ENCODE results near the gene TPD52L1.

Gene TPD52L1

GRCh38 chr6:125212377-125212776, 58.8 kb downstream of the TPD52L1 start:
- no peak for DNase-seq

- DNase-seq = no peak
These were observed 60.4 kb downstream of the TPD52L1 start for GRCh38 chr6:125213939-125214338.

DNA sequence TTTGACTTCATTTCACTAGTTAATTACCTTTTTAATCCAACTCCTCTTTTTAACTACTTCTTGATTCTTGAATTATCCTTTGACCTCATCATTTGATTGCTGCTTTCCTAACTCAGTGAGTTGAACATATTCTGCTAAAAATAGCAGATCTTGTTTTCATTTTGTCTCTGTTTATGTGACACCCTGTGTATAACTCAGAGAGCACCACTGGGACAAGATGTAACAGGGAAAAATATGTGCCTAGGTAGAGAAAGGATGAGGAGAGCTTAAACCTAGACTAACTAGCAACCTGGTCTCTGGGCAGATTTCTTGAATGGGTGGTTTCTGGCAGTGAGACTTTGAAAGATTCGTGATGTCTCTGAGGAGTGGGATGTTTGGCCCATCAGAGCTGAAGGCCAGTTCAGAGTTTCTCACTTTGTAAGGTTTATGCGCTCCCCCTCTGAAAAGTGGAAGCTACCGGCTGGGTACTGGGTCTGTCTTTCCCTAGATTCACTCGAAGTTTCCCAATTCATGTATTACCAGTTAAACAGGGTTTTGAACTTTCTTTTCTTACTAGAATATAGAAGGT, 61.8 kb downstream of the TPD52L1 start:
- DNase-seq = no peak

- DNase-seq = no peak
These were observed 62.4 kb downstream of the TPD52L1 start for GRCh38 chr6:125216015-125216414.

DNA sequence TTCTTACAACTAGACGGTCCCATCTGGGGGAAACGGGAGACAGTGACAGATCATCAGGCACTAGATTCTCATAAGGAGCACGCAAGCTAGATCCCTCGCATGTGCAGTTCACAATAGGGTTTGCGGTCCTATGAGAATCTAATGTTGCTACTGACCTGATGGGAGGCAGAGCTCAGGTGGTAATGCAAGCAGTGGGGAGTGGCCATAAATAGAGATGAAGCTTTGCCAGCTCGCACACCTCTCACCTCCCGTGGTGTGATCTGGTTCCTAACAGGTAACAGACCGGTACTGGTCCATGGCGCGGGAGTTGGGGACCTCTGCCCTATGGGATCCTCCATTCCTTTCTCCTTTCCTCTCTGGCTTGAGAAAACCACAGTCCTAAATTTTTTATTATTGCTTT, 63.8 kb downstream of the TPD52L1 start:
- no peak for DNase-seq

GRCh38 chr6:125217992-125218391, 64.4 kb downstream of the TPD52L1 start:
- DNase-seq = no peak

- no peak for DNase-seq
These were observed 65.9 kb downstream of the TPD52L1 start for GRCh38 chr6:125219361-125219895.

DNA sequence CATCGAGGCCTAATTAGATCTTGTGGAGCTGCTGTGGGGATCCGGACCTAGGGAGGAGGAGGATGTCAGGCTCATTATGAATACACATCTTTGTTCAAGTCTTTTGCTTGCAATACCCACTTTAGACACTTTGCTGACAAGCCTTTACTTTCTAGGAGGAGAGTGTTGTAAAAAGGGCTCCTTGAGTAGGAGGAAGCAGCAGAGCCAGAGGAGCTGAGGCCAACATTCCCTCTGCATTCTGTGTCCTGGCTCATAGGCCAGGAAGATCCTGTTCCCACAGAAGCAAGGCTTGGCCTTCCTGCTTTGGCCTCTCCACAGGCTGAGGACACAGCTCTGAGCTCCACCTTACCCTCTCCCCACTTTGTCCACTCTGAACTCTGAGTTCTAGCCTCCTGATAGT, 67.1 kb downstream of the TPD52L1 start:
- DNase-seq = no peak

DNA sequence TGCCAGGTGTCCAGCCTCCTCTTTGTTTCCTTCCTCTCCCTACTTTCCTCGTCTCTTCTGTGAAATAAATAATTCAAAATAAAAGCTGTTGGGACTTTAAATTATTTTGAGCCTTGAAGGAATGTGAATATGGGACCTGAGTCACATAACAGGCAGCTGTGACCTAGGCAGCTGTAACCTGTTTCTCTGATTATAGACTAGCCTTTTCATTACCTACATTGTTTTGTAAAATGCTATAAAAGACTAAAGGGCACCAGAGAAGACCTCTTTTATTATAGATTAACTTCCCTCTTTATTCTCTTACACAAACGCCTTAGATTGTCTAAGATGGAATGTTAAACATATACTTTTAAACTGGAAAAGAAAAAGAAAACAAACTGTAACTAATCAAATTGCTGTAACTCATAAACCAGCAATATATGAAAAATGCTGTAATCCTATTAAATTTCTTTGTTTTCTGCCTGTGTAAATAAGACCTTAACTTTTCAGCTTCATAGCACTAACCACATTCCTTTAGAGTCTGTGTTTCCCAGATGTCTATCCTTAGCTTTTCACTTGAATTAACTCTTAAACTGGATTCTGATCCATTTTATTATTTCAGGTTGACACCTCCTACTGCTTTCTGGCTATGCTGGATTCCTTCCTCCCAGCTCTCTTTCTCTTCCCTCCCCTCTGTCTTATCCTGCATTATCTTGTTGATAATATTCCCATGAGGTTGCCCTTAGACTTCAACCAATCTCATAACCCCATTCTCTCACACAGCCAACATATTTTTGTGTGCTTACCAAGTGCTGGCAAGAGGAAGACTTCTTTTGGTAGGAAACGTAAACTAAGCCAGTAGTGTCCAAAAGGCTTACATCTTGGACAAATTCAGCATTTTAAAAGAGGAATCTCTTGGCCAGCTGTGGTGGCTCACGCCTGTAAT, 69.2 kb downstream of the TPD52L1 start:
- DNase-seq = no peak

- no peak for DNase-seq
These were observed 70.8 kb downstream of the TPD52L1 start for GRCh38 chr6:125224231-125224861.

DNA sequence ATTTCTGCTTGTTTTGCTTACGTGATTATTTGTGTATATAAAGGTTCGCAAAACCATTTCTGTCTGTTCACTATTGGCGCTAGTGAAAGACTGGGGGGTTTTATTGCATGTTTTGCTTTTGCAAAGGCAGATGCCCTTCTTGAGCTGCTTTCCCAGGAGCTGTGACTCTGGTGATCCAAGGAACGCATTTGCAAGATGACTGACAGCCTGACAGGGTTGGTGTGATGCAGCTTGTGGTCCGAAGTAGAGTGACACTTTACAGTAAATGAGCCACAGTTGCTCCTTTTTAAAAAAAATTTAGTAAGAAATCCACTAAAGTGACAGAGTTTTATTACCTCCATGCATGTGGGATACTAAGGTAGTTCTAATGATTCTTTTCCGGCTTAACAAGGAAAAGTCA, 73.7 kb downstream of the TPD52L1 start:
- no peak for DNase-seq

DNA sequence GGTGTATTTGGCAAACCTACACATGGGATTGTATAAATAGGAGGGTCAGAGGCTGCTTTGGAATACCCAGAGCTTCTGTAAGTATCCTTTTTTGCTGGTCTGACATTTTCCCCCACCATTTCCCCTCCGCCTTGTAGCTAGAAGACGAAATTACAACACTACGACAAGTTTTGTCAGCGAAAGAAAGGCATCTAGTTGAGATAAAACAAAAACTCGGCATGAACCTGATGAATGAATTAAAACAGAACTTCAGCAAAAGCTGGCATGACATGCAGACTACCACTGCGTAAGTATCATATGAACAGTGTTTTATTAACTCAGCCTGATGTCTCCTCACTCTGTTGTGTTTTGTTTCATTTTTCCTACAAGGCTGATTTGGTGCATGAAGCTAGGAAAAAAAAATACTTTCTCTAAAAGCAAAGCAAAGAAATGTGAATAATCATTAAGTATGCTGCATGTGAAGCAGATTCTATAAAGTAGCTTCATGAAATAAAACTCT, 75.5 kb downstream of the TPD52L1 start:
- DNase-seq = no peak

DNA sequence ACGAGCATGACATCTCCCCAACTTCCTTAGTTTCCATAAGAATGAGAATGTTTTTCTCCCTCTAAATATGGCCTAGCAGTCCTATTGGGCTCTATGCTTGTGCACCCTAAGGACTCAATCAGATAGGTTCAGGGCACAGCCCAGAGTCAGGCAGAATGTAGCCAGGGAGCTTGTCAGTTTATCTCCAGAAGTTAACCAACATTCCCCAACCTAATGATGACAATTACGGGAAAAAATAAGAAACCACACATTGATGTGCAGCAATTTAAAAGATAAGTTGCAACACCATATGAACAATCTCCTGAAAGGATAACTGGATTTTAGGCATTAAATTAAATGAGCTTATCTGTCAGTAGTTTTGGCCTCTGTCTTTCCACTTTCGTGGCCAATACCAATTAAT, 77.1 kb downstream of the TPD52L1 start:
- no peak for DNase-seq

DNA sequence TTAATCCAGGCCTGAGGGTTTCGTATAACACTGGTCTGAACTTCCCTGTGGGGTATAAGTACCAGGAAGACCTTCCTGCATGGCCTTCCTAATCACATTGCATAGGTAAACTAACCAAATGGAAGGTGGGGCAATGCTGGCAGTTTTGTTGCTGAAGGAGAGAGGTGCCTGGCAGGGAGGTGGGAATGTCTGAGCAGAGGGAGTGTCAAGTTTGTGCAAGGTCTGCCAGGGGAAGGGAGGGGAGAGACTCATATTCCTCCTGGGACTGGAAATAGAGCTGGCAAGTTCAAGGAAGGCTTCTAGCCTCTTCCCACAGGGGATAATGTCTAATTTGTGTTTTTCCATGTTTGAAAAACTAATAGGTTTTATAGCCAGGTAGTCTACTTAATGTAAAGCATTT, 77.6 kb downstream of the TPD52L1 start:
- no peak for DNase-seq

DNA sequence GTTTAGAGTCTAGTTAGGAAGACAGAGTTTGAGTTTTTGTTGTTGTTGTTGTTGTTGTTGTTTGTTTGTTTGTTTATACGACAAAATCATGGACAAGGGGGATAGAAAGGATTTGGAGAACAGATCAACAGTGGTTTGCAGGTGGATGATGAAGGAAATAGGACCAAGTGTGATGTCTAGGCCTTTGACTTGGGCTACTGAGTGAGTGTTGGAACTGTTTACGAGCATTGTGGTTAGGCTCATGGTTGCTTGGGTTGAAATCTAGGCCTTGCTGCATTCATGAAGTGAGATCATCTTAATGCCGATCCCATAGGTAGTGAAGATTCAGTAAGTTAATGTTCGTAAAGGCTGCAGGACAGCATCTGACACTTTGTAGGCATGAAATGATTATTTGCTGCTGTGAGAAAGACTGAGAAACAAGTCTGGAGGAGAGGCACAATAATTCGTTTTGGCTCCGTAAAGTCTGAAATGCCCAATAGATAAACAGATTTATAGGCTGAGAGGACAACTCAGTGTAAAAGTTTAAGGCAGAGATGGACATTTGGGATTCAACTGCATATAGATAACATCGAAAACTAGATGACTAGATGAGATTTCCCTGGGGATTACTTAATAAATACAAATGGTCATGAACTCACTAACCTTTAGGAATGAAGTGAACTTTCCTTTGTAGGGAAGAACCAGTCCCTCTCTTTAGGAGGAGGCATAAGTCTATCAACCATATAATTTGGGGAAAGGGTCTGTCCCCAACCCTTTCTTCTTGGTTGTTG, 78.2 kb downstream of the TPD52L1 start:
- no peak for DNase-seq

GRCh38 chr6:125232466-125232865, 78.9 kb downstream of the TPD52L1 start:
- no peak for DNase-seq

- DNase-seq = no peak
These were observed 79.6 kb downstream of the TPD52L1 start for GRCh38 chr6:125233202-125233601.

DNA sequence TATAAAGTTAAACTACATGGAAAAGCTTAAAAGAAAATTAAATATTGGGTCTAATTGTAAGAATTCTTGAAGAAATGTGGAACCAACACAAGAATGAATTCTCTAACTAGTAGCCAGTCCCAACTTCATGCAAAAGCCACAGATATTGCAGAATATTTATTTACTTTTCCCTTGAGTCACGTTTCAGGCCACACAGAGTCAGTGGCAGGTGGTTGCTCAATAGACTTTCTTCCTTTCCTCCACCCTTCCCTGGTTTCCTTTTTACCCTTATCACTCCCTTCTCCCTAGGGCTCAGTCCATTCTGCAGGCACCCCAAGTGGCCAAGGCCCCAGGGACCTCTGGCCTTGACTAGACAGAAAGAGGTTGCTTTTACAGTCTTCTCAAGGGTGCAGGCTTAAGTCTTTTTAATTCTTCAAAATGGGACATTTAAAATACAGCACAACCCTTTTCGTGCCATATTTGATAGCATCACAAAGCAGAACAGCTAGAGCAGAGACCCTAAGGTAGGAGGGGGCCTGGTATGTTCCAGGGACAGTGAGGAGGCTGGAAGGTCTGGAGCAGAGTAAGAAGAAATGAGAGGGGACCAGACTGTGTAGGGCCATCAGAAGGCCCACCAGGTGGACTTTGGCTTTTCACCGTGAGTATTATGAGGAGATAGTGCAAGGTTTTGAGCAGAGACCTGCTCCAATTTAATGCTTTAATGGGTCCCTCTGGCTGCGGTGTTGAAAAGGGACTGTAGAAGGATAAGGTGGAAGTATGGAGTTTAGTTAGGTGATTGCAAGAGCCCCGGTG, 83.2 kb downstream of the TPD52L1 start:
- no peak for DNase-seq

GRCh38 chr6:125237764-125238163, 84.2 kb downstream of the TPD52L1 start:
- no peak for DNase-seq

GRCh38 chr6:125245109-125245508, 91.5 kb downstream of the TPD52L1 start:
- no peak for DNase-seq

GRCh38 chr6:125245523-125246264, 92.1 kb downstream of the TPD52L1 start:
- no peak for DNase-seq

Measured in CD4-positive, alpha-beta T cell treated with Interleukin-17A for 1 hour (primary cell).